SK-N-SH (cell line): ENCODE measurements around the gene LRRC8E. TPM values are rescaled to one million over a fixed set of nuclear protein-coding genes. Genes with fewer than 3 reads are reported as not detected.

Experiments used
- CTCF ChIA-PET: fragments of 300-600, 350-600 bp; formaldehyde crosslinking; extraction: SDS; loops from one replicate; lab custom pipeline; 2021; lab: Yijun Ruan, JAX
- POLR2A ChIA-PET: fragments of 350-600 bp; sonication (Branson Sonifier 250); formaldehyde crosslinking; extraction: SDS; loops from one replicate; lab custom pipeline; 2020; ENCODE audit warnings: antibody characterized with exemption, inconsistent platforms; lab: Yijun Ruan, JAX
- DNase-seq: peaks from one replicate; pipeline ENCODE4 v3.0.0; 2012
- H2AFZ ChIP-seq: fragments of 200-600 bp; sonication (generic); 2 replicates; pipeline ENCODE4 v1.8.1; 2016; ENCODE audit warnings: antibody characterized with exemption, mild to moderate bottlenecking, low read depth
- H3F3A ChIP-seq: fragments of 200-600 bp; sonication (generic); replicated peaks from 2 replicates; pipeline ENCODE3; 2016; ENCODE audit warnings: antibody characterized with exemption, mild to moderate bottlenecking; ENCODE audit not compliant: insufficient read depth
- H3K27ac ChIP-seq, 2 experiments: fragments of 200-500 bp in 1 of 2; fragments of 200-600 bp in 1 of 2; sonication (Bioruptor generic) in 1 of 2; sonication (generic), shearing (Covaris generic) in 1 of 2; 2 replicates each; pipeline versions ENCODE4 v1.5.1 to v1.6.1; 2014 to 2016; ENCODE audit warnings: low read depth in 2 of 2, inconsistent platforms in 1 of 2, low read length in 1 of 2, mild to moderate bottlenecking in 1 of 2, mixed read lengths in 1 of 2
- H3K27me3 ChIP-seq: fragments of 200-600 bp; sonication (generic), shearing (Covaris generic); 2 replicates; pipeline ENCODE4 v1.6.1; 2016; ENCODE audit warnings: mixed run types; ENCODE audit not compliant: insufficient read depth
- H3K36me3 ChIP-seq, 2 experiments: fragments of 200-500 bp in 1 of 2; fragments of 200-600 bp in 1 of 2; sonication (Bioruptor generic) in 1 of 2; sonication (generic) in 1 of 2; replicated peaks in 1 of 2; 2 replicates each; pipeline versions ENCODE3 to v1.5.1; 2014 to 2016; ENCODE audit warnings: low read length in 1 of 2, mild to moderate bottlenecking in 1 of 2; ENCODE audit not compliant: insufficient read depth in 2 of 2, control insufficient read depth in 1 of 2
- H3K4me1 ChIP-seq, 2 experiments: fragments of 200-500 bp in 1 of 2; fragments of 200-600 bp in 1 of 2; sonication (Bioruptor generic) in 1 of 2; sonication (generic), shearing (Covaris generic) in 1 of 2; 2 replicates each; pipeline versions ENCODE4 v1.5.1 to v1.6.1; 2014 to 2016; ENCODE audit warnings: low read depth in 1 of 2, low read length in 1 of 2, mixed run types in 1 of 2; ENCODE audit not compliant: insufficient read depth in 2 of 2, control insufficient read depth in 1 of 2
- H3K4me2 ChIP-seq: fragments of 200-600 bp; sonication (generic), shearing (Covaris generic); 2 replicates; pipeline ENCODE4 v1.6.1; 2017; ENCODE audit warnings: mixed run types
- H3K4me3 ChIP-seq, 2 experiments: fragments of 200-500 bp in 1 of 2; fragments of 200-600 bp in 1 of 2; sonication (Bioruptor generic) in 1 of 2; sonication (generic), shearing (Covaris generic) in 1 of 2; 2 replicates each; pipeline versions ENCODE4 v1.5.1 to v1.8.1; 2014 to 2016; ENCODE audit warnings: low read depth in 2 of 2, inconsistent platforms in 1 of 2, low read length in 1 of 2, mild to moderate bottlenecking in 1 of 2, mixed read lengths in 1 of 2, moderate library complexity in 1 of 2
- H3K79me2 ChIP-seq: fragments of 200-600 bp; sonication (generic); 2 replicates; pipeline ENCODE4 v1.8.1; 2017; ENCODE audit warnings: mild to moderate bottlenecking; ENCODE audit not compliant: insufficient read depth
- H3K9ac ChIP-seq: fragments of 200-600 bp; sonication (generic); 2 replicates; pipeline ENCODE4 v1.6.1; 2017; ENCODE audit warnings: mixed run types
- H3K9me2 ChIP-seq: fragments of 200-600 bp; sonication (generic); 2 replicates; pipeline ENCODE4 v1.6.1; 2017; ENCODE audit warnings: mixed run types
- H3K9me3 ChIP-seq: fragments of 200-600 bp; sonication (generic); 2 replicates; pipeline ENCODE4 v1.6.1; 2017; ENCODE audit warnings: mixed run types, mild to moderate bottlenecking, moderate library complexity
- H4K20me1 ChIP-seq: fragments of 200-600 bp; sonication (generic); 2 replicates; pipeline ENCODE4 v1.6.1; 2017; ENCODE audit warnings: mild to moderate bottlenecking, mixed run types; ENCODE audit not compliant: insufficient read depth
- CTCF ChIP-seq: fragments of 200-600 bp; sonication (generic); IDR thresholded peaks from 2 replicates; pipeline ENCODE4 v1.6.1; 2017; ENCODE audit warnings: antibody characterized with exemption, mild to moderate bottlenecking, moderate library complexity
- EP300 ChIP-seq, 2 experiments: IDR thresholded peaks; 2 replicates each; pipeline versions ENCODE4 v1.4.0 to v1.6.1; 2012; ENCODE audit warnings: borderline replicate concordance in 1 of 2, low read depth in 1 of 2, low read length in 1 of 2
- EZH2phosphoT487 ChIP-seq: fragments of 200-600 bp; sonication (generic); IDR thresholded peaks from 2 replicates; pipeline ENCODE4 v1.6.1; 2017; ENCODE audit warnings: low read depth, mixed run types, mild to moderate bottlenecking, antibody characterized with exemption, moderate library complexity, borderline replicate concordance
- FOSL2 ChIP-seq: IDR thresholded peaks from 2 replicates; pipeline ENCODE4 v1.4.0; 2012; ENCODE audit warnings: low read depth, mild to moderate bottlenecking, moderate library complexity, borderline replicate concordance
- FOXM1 ChIP-seq: IDR thresholded peaks from 2 replicates; pipeline ENCODE4 v1.4.0; 2012; ENCODE audit warnings: low read depth, mild to moderate bottlenecking
- GABPA ChIP-seq: IDR thresholded peaks from 2 replicates; pipeline ENCODE4 v1.4.0; 2012; ENCODE audit warnings: low read depth, mild to moderate bottlenecking
- IRF3 ChIP-seq: fragments of 150-350 bp; IDR thresholded peaks from 2 replicates; pipeline ENCODE4 v1.6.1; 2016; ENCODE audit warnings: mild to moderate bottlenecking, low read depth, low read length
- MEF2A ChIP-seq: IDR thresholded peaks from 2 replicates; pipeline ENCODE4 v1.4.0; 2012; ENCODE audit warnings: low read depth, borderline replicate concordance
- NFIC ChIP-seq: IDR thresholded peaks from 2 replicates; pipeline ENCODE4 v1.4.0; 2012; ENCODE audit warnings: borderline replicate concordance
- NRF1 ChIP-seq: IDR thresholded peaks from 2 replicates; pipeline ENCODE4 v1.6.1; 2012; ENCODE audit warnings: low read depth, mild to moderate bottlenecking, low read length
- RXRA ChIP-seq: IDR thresholded peaks from 2 replicates; pipeline ENCODE4 v1.4.0; 2012; ENCODE audit warnings: low read depth, mild to moderate bottlenecking, borderline replicate concordance
- SMC3 ChIP-seq: IDR thresholded peaks from 2 replicates; pipeline ENCODE4 v1.6.1; 2012; ENCODE audit warnings: low read depth, low read length, improper control_type of control experiment
- TEAD4 ChIP-seq: IDR thresholded peaks from 2 replicates; pipeline ENCODE4 v1.4.0; 2012; ENCODE audit warnings: mild to moderate bottlenecking, borderline replicate concordance; ENCODE audit not compliant: insufficient read depth
- YY1 ChIP-seq: IDR thresholded peaks from 2 replicates; pipeline ENCODE4 v1.4.0; 2012; ENCODE audit warnings: low read depth, mild to moderate bottlenecking
- WGBS: methylation state at CpG from one replicate; pipeline ENCODE4 v1.1.6; 2017; ENCODE audit warnings: low lambda C conversion rate; 5-methylcytosine and 5-hydroxymethylcytosine counted together
- polyA plus RNA-seq, 3 experiments: library from polyadenylated mRNA; depleted of rRNA; stranded (reverse); fragments of >200 nt; gene quantifications; 2 replicates each; pipeline ENCODE4 v1.2.3, GENCODE V29; 2012
- TF ChIP-seq, protein P1 (sequence below): IDR thresholded peaks from 2 replicates; pipeline ENCODE4 v1.4.0; 2012; ENCODE audit warnings: low read depth, borderline replicate concordance

The LRRC8E gene
- polyA plus RNA-seq, 1 of the 3 experiments (the other 2 are of a cell fraction) = 0.02 TPM

- Histone ChIP-seq H3K4me1 (peaks cover 0 to 16% of the 10 kb centered on the region in 2 experiments; a peak in 1 of 4 replicates), H3K27me3 (no peaks in the 10 kb centered on the region), H3K4me3 (no peak overlapping the region), H3K9me2 (no peaks in the 10 kb centered on the region), H3K79me2 (no peaks in the 10 kb centered on the region), H3K9ac (no peak overlapping the region), H3K9me3 (no peaks in the 10 kb centered on the region), H3K36me3 (no peaks in the 10 kb centered on the region), H3K27ac (no peak overlapping the region), H4K20me1 (no peaks in the 10 kb centered on the region), H3F3A (no peaks in the 10 kb centered on the region), H2AFZ (no peak overlapping the region), H3K4me2 (no peak overlapping the region)
- TF ChIP-seq FOXM1 = no peak
- no peak for TF ChIP-seq GABPA
- TF ChIP-seq, protein P1, sequence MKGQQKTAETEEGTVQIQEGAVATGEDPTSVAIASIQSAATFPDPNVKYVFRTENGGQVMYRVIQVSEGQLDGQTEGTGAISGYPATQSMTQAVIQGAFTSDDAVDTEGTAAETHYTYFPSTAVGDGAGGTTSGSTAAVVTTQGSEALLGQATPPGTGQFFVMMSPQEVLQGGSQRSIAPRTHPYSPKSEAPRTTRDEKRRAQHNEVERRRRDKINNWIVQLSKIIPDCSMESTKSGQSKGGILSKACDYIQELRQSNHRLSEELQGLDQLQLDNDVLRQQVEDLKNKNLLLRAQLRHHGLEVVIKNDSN = no peak
- no peak for TF ChIP-seq FOSL2
- TF ChIP-seq NFIC = no peak
- TF ChIP-seq IRF3 = no peak
- TF ChIP-seq CTCF = no peak
- TF ChIP-seq MEF2A = no peak
- TF ChIP-seq YY1 = no peak
- TF ChIP-seq EZH2phosphoT487 = no peak
- no peak for TF ChIP-seq NRF1
- TF ChIP-seq TEAD4 = no peak
- no peak for TF ChIP-seq SMC3
- TF ChIP-seq RXRA = no peak
- no peak for TF ChIP-seq EP300 (IDR thresholded peaks at IDR 0.05; ENCODE audit: borderline replicate concordance in 1 of 2, low read depth in 1 of 2, low read length in 1 of 2)
- ChIA-PET CTCF (interaction anchor here (0.7 to 1.8 kb wide), 3 partner anchors 9 to 66 kb away, joined by 3 to 5 read pairs (median 4); no protein-coding TSS in a partner anchor), POLR2A (interaction anchor here (1.0 kb wide), 1 partner anchor 85 kb away, joined by 3 read pairs; the partner anchor contains the start of gene TIMM44)
- no CpG with 5 or more reads among the region's 8 CpGs for WGBS
- DNase-seq = no peak
Measured at GRCh38 chr19:7857727-7858108, 30.6 kb upstream of the LRRC8E start.
